ENCODE measurements around the gene CDH3.

DNA sequence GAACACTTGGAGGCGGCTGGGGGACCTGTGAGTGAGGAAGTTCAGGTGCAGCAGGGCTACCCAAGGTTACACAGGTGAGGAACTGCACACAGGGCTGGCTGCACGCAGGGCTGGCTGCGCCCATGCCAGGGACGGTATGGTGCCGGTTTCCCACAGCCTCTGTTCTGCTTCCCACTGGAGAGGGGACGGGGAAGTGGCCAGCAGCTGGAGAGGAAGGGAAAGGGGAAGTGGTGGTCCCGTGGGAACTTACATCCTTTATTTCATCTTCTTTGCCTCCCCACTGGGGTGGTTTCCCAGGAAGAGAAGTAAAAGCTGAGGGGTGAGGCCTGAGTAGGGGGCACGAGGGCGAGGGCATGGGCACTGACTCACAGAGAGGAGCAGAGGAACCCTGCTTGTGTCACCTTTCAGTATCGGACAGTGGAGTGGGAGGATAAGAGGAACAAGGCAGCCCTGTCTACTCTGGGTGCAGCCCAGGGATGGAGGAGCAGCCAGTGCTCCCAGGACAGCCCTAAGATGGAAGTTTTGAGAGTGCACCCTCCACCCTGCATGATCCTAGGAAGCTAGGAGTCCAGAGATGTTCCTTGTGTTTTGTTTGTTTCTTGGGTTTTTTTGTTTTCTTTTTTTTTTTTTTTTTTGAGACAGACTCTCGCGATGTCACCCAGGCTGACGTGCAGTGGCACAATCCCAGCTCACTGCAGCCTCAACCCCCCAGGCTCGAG lies 66.5 kb downstream of the CDH3 start:
- TF ChIP-seq, protein P1, sequence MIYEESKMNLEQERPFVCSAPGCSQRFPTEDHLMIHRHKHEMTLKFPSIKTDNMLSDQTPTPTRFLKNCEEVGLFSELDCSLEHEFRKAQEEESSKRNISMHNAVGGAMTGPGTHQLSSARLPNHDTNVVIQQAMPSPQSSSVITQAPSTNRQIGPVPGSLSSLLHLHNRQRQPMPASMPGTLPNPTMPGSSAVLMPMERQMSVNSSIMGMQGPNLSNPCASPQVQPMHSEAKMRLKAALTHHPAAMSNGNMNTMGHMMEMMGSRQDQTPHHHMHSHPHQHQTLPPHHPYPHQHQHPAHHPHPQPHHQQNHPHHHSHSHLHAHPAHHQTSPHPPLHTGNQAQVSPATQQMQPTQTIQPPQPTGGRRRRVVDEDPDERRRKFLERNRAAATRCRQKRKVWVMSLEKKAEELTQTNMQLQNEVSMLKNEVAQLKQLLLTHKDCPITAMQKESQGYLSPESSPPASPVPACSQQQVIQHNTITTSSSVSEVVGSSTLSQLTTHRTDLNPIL (CRISPR knock-in tag; IDR thresholded peaks at IDR 0.05; ENCODE audit: low read depth) = no peak
- TF ChIP-seq, protein P2, sequence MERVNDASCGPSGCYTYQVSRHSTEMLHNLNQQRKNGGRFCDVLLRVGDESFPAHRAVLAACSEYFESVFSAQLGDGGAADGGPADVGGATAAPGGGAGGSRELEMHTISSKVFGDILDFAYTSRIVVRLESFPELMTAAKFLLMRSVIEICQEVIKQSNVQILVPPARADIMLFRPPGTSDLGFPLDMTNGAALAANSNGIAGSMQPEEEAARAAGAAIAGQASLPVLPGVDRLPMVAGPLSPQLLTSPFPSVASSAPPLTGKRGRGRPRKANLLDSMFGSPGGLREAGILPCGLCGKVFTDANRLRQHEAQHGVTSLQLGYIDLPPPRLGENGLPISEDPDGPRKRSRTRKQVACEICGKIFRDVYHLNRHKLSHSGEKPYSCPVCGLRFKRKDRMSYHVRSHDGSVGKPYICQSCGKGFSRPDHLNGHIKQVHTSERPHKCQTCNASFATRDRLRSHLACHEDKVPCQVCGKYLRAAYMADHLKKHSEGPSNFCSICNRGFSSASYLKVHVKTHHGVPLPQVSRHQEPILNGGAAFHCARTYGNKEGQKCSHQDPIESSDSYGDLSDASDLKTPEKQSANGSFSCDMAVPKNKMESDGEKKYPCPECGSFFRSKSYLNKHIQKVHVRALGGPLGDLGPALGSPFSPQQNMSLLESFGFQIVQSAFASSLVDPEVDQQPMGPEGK (CRISPR knock-in tag; IDR thresholded peaks at IDR 0.05; ENCODE audit: borderline replicate concordance) = no peak
- TF ChIP-seq ARNTL (CRISPR knock-in tag; IDR thresholded peaks at IDR 0.05; ENCODE audit: borderline replicate concordance, low read depth) = no peak
- no peak for TF ChIP-seq ZFP30 (CRISPR knock-in tag; IDR thresholded peaks at IDR 0.05)
- no peak for TF ChIP-seq ZFP3 (CRISPR knock-in tag; IDR thresholded peaks at IDR 0.05)
- TF ChIP-seq ISL1 (CRISPR knock-in tag; IDR thresholded peaks at IDR 0.05) = no peak
- no peak for TF ChIP-seq TOX (CRISPR knock-in tag; IDR thresholded peaks at IDR 0.05; ENCODE audit: borderline replicate concordance)

Data from SK-N-SH treated with all-trans-retinoic acid at 6 μM for 48 hours (cell line).